HCEC 1CT (cell line): ENCODE data around the gene ASAP2.

ENCODE experiments used
- DNase-seq: peaks from one replicate; pipeline ENCODE4 v3.0.0-alpha.2; 2017

Gene ASAP2

GRCh38 chr2:9359463-9359862, 152.9 kb downstream of the ASAP2 start:
- DNase-seq, result no peak

GRCh38 chr2:9360110-9360509, 153.5 kb downstream of the ASAP2 start:
- DNase-seq, result no peak

- DNase-seq, result peak; percentile 54
Observed at GRCh38 chr2:9360701-9361100, 154.1 kb downstream of the ASAP2 start.

GRCh38 chr2:9364373-9364772, 157.8 kb downstream of the ASAP2 start:
- no peak for DNase-seq

- no peak for DNase-seq
Observed at GRCh38 chr2:9364791-9365497, 158.3 kb downstream of the ASAP2 start.

- DNase-seq, result no peak
Observed at GRCh38 chr2:9365498-9366019, 158.9 kb downstream of the ASAP2 start.

GRCh38 chr2:9366026-9366425, 159.4 kb downstream of the ASAP2 start:
- DNase-seq, result no peak

GRCh38 chr2:9370746-9371145, 164.1 kb downstream of the ASAP2 start:
- no peak for DNase-seq

GRCh38 chr2:9373047-9373446, 166.4 kb downstream of the ASAP2 start:
- no peak for DNase-seq

- no peak for DNase-seq
Observed at GRCh38 chr2:9373476-9373875, 166.9 kb downstream of the ASAP2 start.

- no peak for DNase-seq
Observed at GRCh38 chr2:9374071-9374730, 167.6 kb downstream of the ASAP2 start.

- DNase-seq, result no peak
Observed at GRCh38 chr2:9375857-9376428, 169.3 kb downstream of the ASAP2 start.

GRCh38 chr2:9377461-9378097, 171.0 kb downstream of the ASAP2 start:
- no peak for DNase-seq

GRCh38 chr2:9378433-9379390, 172.1 kb downstream of the ASAP2 start:
- DNase-seq, result peak; percentile 84

- DNase-seq, result no peak
Observed at GRCh38 chr2:9379391-9379755, 172.8 kb downstream of the ASAP2 start.

- peak; percentile 91 for DNase-seq
Observed at GRCh38 chr2:9380702-9381628, 174.4 kb downstream of the ASAP2 start.

- DNase-seq, result peak; percentile 57
Observed at GRCh38 chr2:9382604-9383235, 176.1 kb downstream of the ASAP2 start.

- no peak for DNase-seq
Observed at GRCh38 chr2:9384521-9384920, 177.9 kb downstream of the ASAP2 start.

- DNase-seq, result no peak
Observed at GRCh38 chr2:9385841-9386240, 179.2 kb downstream of the ASAP2 start.

- DNase-seq, result no peak
Observed at GRCh38 chr2:9388199-9388681, 181.6 kb downstream of the ASAP2 start.
